ENCODE results near the gene CLRN3.

DNA sequence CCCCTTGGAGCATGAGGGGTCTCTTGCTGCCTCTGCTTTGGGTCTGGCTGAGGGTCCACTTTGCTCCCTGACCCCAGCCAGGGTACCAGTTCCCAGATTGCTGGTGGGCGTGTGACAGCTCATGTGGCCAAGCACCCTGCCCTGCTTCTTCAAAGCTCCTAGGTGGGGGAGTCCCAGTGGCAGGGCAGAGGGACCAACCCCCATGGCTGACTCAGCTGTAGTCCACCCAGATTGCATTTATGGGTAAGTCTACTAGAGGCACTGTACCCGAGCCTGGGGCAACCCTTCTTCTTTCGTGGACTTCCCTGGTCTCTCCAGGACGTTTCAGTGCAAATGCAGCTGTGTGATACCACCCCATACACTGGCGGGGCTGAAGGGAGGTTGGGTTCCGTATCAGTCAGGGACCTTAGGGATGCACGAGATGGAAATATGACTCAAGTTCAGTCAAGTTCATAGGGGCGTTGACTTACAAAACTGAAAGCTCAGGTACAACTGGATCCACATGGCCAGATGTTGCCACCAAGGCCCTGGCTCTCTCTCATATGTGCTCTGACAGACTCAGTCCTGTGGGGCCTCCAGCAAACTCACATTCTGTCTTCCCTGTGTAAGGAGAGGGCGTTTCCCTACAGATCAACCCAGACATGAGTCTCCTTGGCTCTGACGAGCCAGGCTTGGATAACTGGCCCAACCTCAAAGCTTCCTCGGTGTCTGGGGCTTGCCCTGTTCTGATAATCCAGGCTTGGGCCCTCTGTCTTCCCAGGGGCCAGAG lies 27.7 kb upstream of the CLRN3 start:
- TF ChIP-seq, protein P1, sequence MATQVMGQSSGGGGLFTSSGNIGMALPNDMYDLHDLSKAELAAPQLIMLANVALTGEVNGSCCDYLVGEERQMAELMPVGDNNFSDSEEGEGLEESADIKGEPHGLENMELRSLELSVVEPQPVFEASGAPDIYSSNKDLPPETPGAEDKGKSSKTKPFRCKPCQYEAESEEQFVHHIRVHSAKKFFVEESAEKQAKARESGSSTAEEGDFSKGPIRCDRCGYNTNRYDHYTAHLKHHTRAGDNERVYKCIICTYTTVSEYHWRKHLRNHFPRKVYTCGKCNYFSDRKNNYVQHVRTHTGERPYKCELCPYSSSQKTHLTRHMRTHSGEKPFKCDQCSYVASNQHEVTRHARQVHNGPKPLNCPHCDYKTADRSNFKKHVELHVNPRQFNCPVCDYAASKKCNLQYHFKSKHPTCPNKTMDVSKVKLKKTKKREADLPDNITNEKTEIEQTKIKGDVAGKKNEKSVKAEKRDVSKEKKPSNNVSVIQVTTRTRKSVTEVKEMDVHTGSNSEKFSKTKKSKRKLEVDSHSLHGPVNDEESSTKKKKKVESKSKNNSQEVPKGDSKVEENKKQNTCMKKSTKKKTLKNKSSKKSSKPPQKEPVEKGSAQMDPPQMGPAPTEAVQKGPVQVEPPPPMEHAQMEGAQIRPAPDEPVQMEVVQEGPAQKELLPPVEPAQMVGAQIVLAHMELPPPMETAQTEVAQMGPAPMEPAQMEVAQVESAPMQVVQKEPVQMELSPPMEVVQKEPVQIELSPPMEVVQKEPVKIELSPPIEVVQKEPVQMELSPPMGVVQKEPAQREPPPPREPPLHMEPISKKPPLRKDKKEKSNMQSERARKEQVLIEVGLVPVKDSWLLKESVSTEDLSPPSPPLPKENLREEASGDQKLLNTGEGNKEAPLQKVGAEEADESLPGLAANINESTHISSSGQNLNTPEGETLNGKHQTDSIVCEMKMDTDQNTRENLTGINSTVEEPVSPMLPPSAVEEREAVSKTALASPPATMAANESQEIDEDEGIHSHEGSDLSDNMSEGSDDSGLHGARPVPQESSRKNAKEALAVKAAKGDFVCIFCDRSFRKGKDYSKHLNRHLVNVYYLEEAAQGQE (IDR thresholded peaks at IDR 0.05): no peak
- no peak for TF ChIP-seq HOXA7 (CRISPR knock-in tag; IDR thresholded peaks at IDR 0.05)
- no peak for TF ChIP-seq CHD2 (IDR thresholded peaks at IDR 0.05; ENCODE audit: low read length, partially characterized antibody)
- TF ChIP-seq, protein P2, sequence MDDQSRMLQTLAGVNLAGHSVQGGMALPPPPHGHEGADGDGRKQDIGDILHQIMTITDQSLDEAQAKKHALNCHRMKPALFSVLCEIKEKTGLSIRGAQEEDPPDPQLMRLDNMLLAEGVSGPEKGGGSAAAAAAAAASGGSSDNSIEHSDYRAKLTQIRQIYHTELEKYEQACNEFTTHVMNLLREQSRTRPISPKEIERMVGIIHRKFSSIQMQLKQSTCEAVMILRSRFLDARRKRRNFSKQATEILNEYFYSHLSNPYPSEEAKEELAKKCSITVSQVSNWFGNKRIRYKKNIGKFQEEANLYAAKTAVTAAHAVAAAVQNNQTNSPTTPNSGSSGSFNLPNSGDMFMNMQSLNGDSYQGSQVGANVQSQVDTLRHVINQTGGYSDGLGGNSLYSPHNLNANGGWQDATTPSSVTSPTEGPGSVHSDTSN (IDR thresholded peaks at IDR 0.05): no peak
- no peak for TF ChIP-seq MYC (IDR thresholded peaks at IDR 0.05; ENCODE audit: borderline replicate concordance, low read length)
- TF ChIP-seq NFE2L2 (conservative IDR thresholded peaks at IDR 0.05; ENCODE audit: low read length): no peak

Measured in A549 (cell line).